K562 (cell line): ENCODE results near the gene CR2.

Experiments
- ELK1 ChIP-seq: sonication (generic); formaldehyde crosslinking; IDR thresholded peaks from 2 replicates; pipeline ENCODE4 v1.8.1; 2022; ENCODE audit warnings: missing genetic modification reagents
- FOXP4 ChIP-seq: sonication (generic); formaldehyde crosslinking; IDR thresholded peaks from 2 replicates; pipeline ENCODE4 v1.8.0; 2022; ENCODE audit warnings: mild to moderate bottlenecking, missing genetic modification reagents, borderline replicate concordance
- NFYB ChIP-seq: IDR thresholded peaks from 2 replicates; pipeline ENCODE4 v1.6.1; 2011; ENCODE audit warnings: mild to moderate bottlenecking, moderate library complexity; ENCODE audit not compliant: insufficient read length; ENCODE audit errors: extremely low read depth
- NR2C1 ChIP-seq, 2 experiments: fragments of 450-650 bp; IDR thresholded peaks; 2 replicates each; pipeline ENCODE4 v1.6.1; 2017; ENCODE audit warnings: mild to moderate bottlenecking in 2 of 2, antibody characterized with exemption in 1 of 2, inconsistent platforms in 1 of 2, missing compliant biosample characterization in 1 of 2, missing genetic modification characterization in 1 of 2
- THRB ChIP-seq: fragments of 450-650 bp; formaldehyde crosslinking; conservative IDR thresholded peaks from 2 replicates; pipeline ENCODE4 v1.4.0; 2022; ENCODE audit warnings: mild to moderate bottlenecking, missing genetic modification characterization
- ZHX1 ChIP-seq: fragments of 150-350 bp; conservative IDR thresholded peaks from 2 replicates; pipeline ENCODE4 v1.6.1; 2014; ENCODE audit warnings: low read length

- TF ChIP-seq NFYB: no peak
- TF ChIP-seq THRB (CRISPR knock-in tag): no peak
- no peak for TF ChIP-seq ELK1 (CRISPR knock-in tag)
- TF ChIP-seq NR2C1 (IDR thresholded peaks at IDR 0.05): no peak
- TF ChIP-seq NR2C1 (tag; IDR thresholded peaks at IDR 0.05): no peak
- no peak for TF ChIP-seq FOXP4 (CRISPR knock-in tag)
- no peak for TF ChIP-seq ZHX1
These were observed 9.5 kb upstream of the CR2 start for GRCh38 chr1:207444514-207445217.
